Measurements from ENCODE around the gene EIF4B. TPM values are rescaled to one million over a fixed set of nuclear protein-coding genes. Genes with fewer than 3 reads are reported as not detected.

EIF4B gene
- total and polyA plus RNA-seq, 2 of the 13 experiments (the other 11 are each of a cell fraction or from before 2014, with no cell fraction given): 416 to 548 TPM

DNA sequence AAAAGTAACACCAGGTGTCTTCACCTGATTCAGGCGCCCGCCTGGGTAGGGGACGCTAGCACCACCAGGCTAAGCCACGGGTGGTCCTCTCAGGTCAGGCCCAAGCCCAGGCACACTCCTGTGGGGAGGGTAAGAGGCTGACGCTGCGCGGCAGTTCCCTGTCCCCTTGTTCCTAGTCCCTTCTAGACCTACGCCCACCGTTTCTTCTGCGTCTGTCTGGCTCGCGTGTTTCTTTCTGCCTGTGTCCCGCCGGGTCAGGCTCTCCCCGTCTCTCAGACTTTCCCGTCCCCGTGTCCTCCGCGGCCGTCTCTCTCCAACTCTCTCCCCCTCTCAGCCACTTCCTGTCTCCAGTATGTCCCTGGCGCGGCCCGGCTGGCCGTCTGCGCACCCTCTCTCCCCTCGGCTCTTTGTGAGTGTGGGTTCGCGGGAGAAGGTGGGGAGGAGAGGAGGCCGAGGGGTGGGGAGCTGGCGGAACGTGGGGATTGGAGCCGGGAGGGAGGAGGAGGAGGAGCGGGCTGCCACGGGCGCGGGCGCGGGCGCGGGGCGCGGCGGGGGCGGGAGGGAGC, 40.5 kb downstream of the EIF4B start (continued):
- TF ChIP-seq ONECUT2 (CRISPR knock-in tag; IDR thresholded peaks at IDR 0.05): no peak
- TF ChIP-seq ZSCAN9 (CRISPR knock-in tag; IDR thresholded peaks at IDR 0.05; ENCODE audit: borderline replicate concordance): 0 out of 2 replicates have a peak, but pooled peaks have one; percentile 26
- TF ChIP-seq ZNF460 (CRISPR knock-in tag; IDR thresholded peaks at IDR 0.05; ENCODE audit: borderline replicate concordance): no peak
- TF ChIP-seq, protein P1, sequence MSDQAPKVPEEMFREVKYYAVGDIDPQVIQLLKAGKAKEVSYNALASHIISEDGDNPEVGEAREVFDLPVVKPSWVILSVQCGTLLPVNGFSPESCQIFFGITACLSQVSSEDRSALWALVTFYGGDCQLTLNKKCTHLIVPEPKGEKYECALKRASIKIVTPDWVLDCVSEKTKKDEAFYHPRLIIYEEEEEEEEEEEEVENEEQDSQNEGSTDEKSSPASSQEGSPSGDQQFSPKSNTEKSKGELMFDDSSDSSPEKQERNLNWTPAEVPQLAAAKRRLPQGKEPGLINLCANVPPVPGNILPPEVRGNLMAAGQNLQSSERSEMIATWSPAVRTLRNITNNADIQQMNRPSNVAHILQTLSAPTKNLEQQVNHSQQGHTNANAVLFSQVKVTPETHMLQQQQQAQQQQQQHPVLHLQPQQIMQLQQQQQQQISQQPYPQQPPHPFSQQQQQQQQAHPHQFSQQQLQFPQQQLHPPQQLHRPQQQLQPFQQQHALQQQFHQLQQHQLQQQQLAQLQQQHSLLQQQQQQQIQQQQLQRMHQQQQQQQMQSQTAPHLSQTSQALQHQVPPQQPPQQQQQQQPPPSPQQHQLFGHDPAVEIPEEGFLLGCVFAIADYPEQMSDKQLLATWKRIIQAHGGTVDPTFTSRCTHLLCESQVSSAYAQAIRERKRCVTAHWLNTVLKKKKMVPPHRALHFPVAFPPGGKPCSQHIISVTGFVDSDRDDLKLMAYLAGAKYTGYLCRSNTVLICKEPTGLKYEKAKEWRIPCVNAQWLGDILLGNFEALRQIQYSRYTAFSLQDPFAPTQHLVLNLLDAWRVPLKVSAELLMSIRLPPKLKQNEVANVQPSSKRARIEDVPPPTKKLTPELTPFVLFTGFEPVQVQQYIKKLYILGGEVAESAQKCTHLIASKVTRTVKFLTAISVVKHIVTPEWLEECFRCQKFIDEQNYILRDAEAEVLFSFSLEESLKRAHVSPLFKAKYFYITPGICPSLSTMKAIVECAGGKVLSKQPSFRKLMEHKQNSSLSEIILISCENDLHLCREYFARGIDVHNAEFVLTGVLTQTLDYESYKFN (CRISPR knock-in tag; conservative IDR thresholded peaks at IDR 0.05): 0 out of 2 replicates have a peak, but pooled peaks have one; percentile 18
- TF ChIP-seq SMAD1 (CRISPR knock-in tag; IDR thresholded peaks at IDR 0.05; ENCODE audit: borderline replicate concordance, low read depth): peak; percentile 48; the same call in 1 of the 2 replicates
- peak; percentile 89 for TF ChIP-seq AGO1 (IDR thresholded peaks at IDR 0.05; ENCODE audit: low read depth, low read length, poor library complexity, severe bottlenecking)
- TF ChIP-seq ZNF878 (CRISPR knock-in tag; IDR thresholded peaks at IDR 0.05): no peak
- TF ChIP-seq, protein P2, sequence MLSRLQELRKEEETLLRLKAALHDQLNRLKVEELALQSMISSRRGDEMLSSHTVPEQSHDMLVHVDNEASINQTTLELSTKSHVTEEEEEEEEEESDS (CRISPR knock-in tag; IDR thresholded peaks at IDR 0.05; ENCODE audit: borderline replicate concordance): no peak
- no peak for TF ChIP-seq ATAD3A (CRISPR knock-in tag; IDR thresholded peaks at IDR 0.05)
- no peak for TF ChIP-seq ZNF230 (CRISPR knock-in tag; IDR thresholded peaks at IDR 0.05)
- peak; percentile 71 for TF ChIP-seq AGO2 (optimal IDR thresholded peaks at IDR 0.05; ENCODE audit: low read depth, low read length)
- no peak for TF ChIP-seq ZNF703 (CRISPR knock-in tag; IDR thresholded peaks at IDR 0.05; ENCODE audit: borderline replicate concordance)
- TF ChIP-seq, protein P3, sequence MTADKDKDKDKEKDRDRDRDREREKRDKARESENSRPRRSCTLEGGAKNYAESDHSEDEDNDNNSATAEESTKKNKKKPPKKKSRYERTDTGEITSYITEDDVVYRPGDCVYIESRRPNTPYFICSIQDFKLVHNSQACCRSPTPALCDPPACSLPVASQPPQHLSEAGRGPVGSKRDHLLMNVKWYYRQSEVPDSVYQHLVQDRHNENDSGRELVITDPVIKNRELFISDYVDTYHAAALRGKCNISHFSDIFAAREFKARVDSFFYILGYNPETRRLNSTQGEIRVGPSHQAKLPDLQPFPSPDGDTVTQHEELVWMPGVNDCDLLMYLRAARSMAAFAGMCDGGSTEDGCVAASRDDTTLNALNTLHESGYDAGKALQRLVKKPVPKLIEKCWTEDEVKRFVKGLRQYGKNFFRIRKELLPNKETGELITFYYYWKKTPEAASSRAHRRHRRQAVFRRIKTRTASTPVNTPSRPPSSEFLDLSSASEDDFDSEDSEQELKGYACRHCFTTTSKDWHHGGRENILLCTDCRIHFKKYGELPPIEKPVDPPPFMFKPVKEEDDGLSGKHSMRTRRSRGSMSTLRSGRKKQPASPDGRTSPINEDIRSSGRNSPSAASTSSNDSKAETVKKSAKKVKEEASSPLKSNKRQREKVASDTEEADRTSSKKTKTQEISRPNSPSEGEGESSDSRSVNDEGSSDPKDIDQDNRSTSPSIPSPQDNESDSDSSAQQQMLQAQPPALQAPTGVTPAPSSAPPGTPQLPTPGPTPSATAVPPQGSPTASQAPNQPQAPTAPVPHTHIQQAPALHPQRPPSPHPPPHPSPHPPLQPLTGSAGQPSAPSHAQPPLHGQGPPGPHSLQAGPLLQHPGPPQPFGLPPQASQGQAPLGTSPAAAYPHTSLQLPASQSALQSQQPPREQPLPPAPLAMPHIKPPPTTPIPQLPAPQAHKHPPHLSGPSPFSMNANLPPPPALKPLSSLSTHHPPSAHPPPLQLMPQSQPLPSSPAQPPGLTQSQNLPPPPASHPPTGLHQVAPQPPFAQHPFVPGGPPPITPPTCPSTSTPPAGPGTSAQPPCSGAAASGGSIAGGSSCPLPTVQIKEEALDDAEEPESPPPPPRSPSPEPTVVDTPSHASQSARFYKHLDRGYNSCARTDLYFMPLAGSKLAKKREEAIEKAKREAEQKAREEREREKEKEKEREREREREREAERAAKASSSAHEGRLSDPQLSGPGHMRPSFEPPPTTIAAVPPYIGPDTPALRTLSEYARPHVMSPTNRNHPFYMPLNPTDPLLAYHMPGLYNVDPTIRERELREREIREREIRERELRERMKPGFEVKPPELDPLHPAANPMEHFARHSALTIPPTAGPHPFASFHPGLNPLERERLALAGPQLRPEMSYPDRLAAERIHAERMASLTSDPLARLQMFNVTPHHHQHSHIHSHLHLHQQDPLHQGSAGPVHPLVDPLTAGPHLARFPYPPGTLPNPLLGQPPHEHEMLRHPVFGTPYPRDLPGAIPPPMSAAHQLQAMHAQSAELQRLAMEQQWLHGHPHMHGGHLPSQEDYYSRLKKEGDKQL (CRISPR knock-in tag; IDR thresholded peaks at IDR 0.05; ENCODE audit: low read depth): no peak
- TF ChIP-seq, protein P4, sequence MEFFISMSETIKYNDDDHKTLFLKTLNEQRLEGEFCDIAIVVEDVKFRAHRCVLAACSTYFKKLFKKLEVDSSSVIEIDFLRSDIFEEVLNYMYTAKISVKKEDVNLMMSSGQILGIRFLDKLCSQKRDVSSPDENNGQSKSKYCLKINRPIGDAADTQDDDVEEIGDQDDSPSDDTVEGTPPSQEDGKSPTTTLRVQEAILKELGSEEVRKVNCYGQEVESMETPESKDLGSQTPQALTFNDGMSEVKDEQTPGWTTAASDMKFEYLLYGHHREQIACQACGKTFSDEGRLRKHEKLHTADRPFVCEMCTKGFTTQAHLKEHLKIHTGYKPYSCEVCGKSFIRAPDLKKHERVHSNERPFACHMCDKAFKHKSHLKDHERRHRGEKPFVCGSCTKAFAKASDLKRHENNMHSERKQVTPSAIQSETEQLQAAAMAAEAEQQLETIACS (CRISPR knock-in tag; IDR thresholded peaks at IDR 0.05): peak; percentile 54; the same call in 1 of the 2 replicates
- TF ChIP-seq ATRX (CRISPR knock-in tag; IDR thresholded peaks at IDR 0.05; ENCODE audit: borderline replicate concordance): no peak
- TF ChIP-seq SCMH1 (CRISPR knock-in tag; IDR thresholded peaks at IDR 0.05; ENCODE audit: borderline replicate concordance): no peak
- TF ChIP-seq NFE2L2 (IDR thresholded peaks at IDR 0.05; ENCODE audit: low read length): no peak
- TF ChIP-seq ZFYVE20 (CRISPR knock-in tag; IDR thresholded peaks at IDR 0.05; ENCODE audit: borderline replicate concordance, low read depth): peak; percentile 52; the same call in 1 of the 2 replicates
- TF ChIP-seq HMG20A (CRISPR knock-in tag; IDR thresholded peaks at IDR 0.05; ENCODE audit: borderline replicate concordance): no peak
- no peak for TF ChIP-seq SIN3A (IDR thresholded peaks at IDR 0.05; ENCODE audit: borderline replicate concordance, low read depth, low read length)
